K562 (cell line): ENCODE measurements around the gene KRT5. TPM values are rescaled to one million over a fixed set of nuclear protein-coding genes. Genes with fewer than 3 reads are reported as not detected.

ENCODE experiments used
- ATAC-seq: fragments of 200-7000 bp; cut with Tn5 transposase; 3 replicates; pipeline ENCODE4 v1.9.1; 2020; ENCODE audit warnings: moderate library complexity
- BruUV-seq: library from RNA; stranded (reverse); fragments of 400-500 nt; replicated peaks from 2 replicates; lab custom pipeline; 2021; lab: Mats Ljungman, UMichigan
- CTCF ChIA-PET: fragments of 300-600 bp; formaldehyde crosslinking; extraction: SDS; loops from one replicate; lab custom pipeline; 2021; ENCODE audit warnings: low intra/inter-chr PET ratio; lab: Yijun Ruan, JAX
- POLR2A ChIA-PET: fragments of 300-600, 350-650 bp; sonication (Branson Sonifier 250); formaldehyde crosslinking; extraction: SDS; loops from one replicate; lab custom pipeline; 2021; ENCODE audit warnings: antibody characterized with exemption, inconsistent platforms; lab: Yijun Ruan, JAX
- DNase-seq, 4 experiments: peaks; one replicate each; pipeline versions ENCODE4 v3.0.0 to v3.0.0-alpha.2; 2011 to 2018; ENCODE audit warnings: low spot score in 3 of 4, mixed read lengths in 3 of 4; ENCODE audit errors: extremely low read depth in 1 of 4
- FAIRE-seq: peaks from 2 replicates; lab custom pipeline; 2011; peaks lifted over from hg19 to GRCh38; lab: Jason Lieb, UNC
- H2AFZ ChIP-seq: 2 replicates; pipeline ENCODE4 v1.6.0; 2011; ENCODE audit warnings: low read depth, low read length, control low read depth, inconsistent platforms
- H3K27ac ChIP-seq: fragments of 200-600 bp; 3 replicates; pipeline ENCODE4 v1.8.0; 2011; ENCODE audit warnings: low read depth, mild to moderate bottlenecking, control low read depth, inconsistent platforms, low read length, moderate library complexity, mixed read lengths; ENCODE audit errors: extremely low read depth
- H3K27me3 ChIP-seq, 2 experiments: fragments of 300-600 bp in 1 of 2; 2 replicates in 1 of 2; 3 replicates in 1 of 2; pipeline versions ENCODE4 v1.6.0 to v1.8.0; 2011; ENCODE audit warnings: inconsistent platforms in 2 of 2, low read length in 2 of 2, mild to moderate bottlenecking in 1 of 2, mixed read lengths in 1 of 2, moderate library complexity in 1 of 2; ENCODE audit not compliant: control insufficient read depth in 2 of 2, insufficient read depth in 2 of 2
- H3K36me3 ChIP-seq: fragments of 300-600 bp; 3 replicates; pipeline ENCODE4 v1.8.0; 2011; ENCODE audit warnings: mild to moderate bottlenecking, low read length, inconsistent platforms; ENCODE audit not compliant: control insufficient read depth, insufficient read depth
- H3K4me1 ChIP-seq, 2 experiments: fragments of 200-600 bp in 1 of 2; replicated peaks in 1 of 2; 2 replicates in 1 of 2; 3 replicates in 1 of 2; pipeline versions ENCODE4 v1.5.1 to v1.8.0; 2011; ENCODE audit warnings: inconsistent platforms in 2 of 2, low read length in 2 of 2, mild to moderate bottlenecking in 1 of 2, mixed read lengths in 1 of 2, moderate library complexity in 1 of 2; ENCODE audit not compliant: control insufficient read depth in 2 of 2, insufficient read depth in 2 of 2
- H3K4me2 ChIP-seq: 2 replicates; pipeline ENCODE4 v1.6.1; 2011; ENCODE audit warnings: low read length, control low read depth, inconsistent platforms, mixed read lengths; ENCODE audit not compliant: insufficient read depth
- H3K4me3 ChIP-seq: fragments of 200-600 bp; sonication (generic), shearing (Covaris generic); 2 replicates; pipeline ENCODE4 v1.5.1; 2016; ENCODE audit warnings: control low read depth, inconsistent platforms
- H3K79me2 ChIP-seq: fragments of 200-600 bp; 3 replicates; pipeline ENCODE4 v1.8.0; 2011; ENCODE audit warnings: low read length, inconsistent platforms; ENCODE audit not compliant: control insufficient read depth, insufficient read depth
- H3K9ac ChIP-seq, 2 experiments: 2 replicates each; pipeline versions ENCODE4 v1.6.0 to v1.6.1; 2011; ENCODE audit warnings: low read depth in 2 of 2, low read length in 2 of 2, control low read depth in 1 of 2, inconsistent platforms in 1 of 2, mild to moderate bottlenecking in 1 of 2, mixed read lengths in 1 of 2; ENCODE audit not compliant: insufficient read depth in 1 of 2
- H3K9me1 ChIP-seq: one replicate; pipeline ENCODE4 v1.6.0; 2011; ENCODE audit warnings: inconsistent platforms, mild to moderate bottlenecking, low read length, moderate library complexity; ENCODE audit not compliant: control insufficient read depth, insufficient read depth
- H3K9me3 ChIP-seq: replicated peaks from 2 replicates; pipeline ENCODE4 v1.5.1; 2011; ENCODE audit warnings: low read depth, low read length, inconsistent platforms; ENCODE audit not compliant: control insufficient read depth, insufficient read depth
- H4K20me1 ChIP-seq: replicated peaks from 2 replicates; pipeline ENCODE4 v1.6.1; 2011; ENCODE audit warnings: low read length, inconsistent platforms, mixed read lengths; ENCODE audit not compliant: control insufficient read depth, insufficient read depth
- HMG20B ChIP-seq: fragments of 250-450 bp; sonication (Bioruptor Pico); IDR thresholded peaks from 2 replicates; pipeline ENCODE4 v1.5.0; 2021; ENCODE audit warnings: mild to moderate bottlenecking
- WGBS: fragments of 100-300 bp; shearing (Covaris generic); methylation state at CpG from one replicate; pipeline ENCODE4 v1.1.6; 2016; ENCODE audit warnings: low coverage, mixed read lengths; ENCODE audit not compliant: insufficient coverage; ENCODE audit errors: missing lambda C conversion rate; 5-methylcytosine and 5-hydroxymethylcytosine counted together
- in situ Hi-C: fragments of 300-500 bp; cut with MboI; formaldehyde crosslinking; loops from 4 replicates; pipeline ENCODE4 v1.15.0; 2018; ENCODE audit warnings: inconsistent platforms, mixed read lengths
- intact Hi-C: fragments of 100-400 bp; cut with micrococcal nuclease; formaldehyde crosslinking; loops from 2 replicates; pipeline ENCODE4 v1.14.2; 2022
- polyA plus RNA-seq, 8 experiments: library from polyadenylated mRNA; depleted of rRNA in 4 of 8; stranded (reverse) in 5 of 8; unstranded in 3 of 8; fragments of >200 nt; fragmentation: Nextera tagmentation in 2 of 8; fragmentation: Illumina TruSeq in 1 of 8; extraction: Ambion mirVana in 2 of 8; extraction: Trizol in 1 of 8; gene quantifications; 2 replicates each; pipeline versions ENCODE4 v1.2.1 to v1.2.3, GENCODE V29; 2011 to 2014; ENCODE audit warnings: inconsistent platforms in 1 of 8, missing spikeins in 1 of 8
- total RNA-seq, 7 experiments: library from RNA; depleted of rRNA in 6 of 7; stranded (reverse); fragments of >200 nt in 6 of 7; fragmentation: Illumina TruSeq in 2 of 7; extraction: Trizol in 2 of 7; gene quantifications; 2 replicates each; pipeline versions ENCODE4 v1.2.1 to v1.2.3, GENCODE V29; 2011 to 2021; ENCODE audit warnings: low replicate concordance in 1 of 7
- TF ChIP-seq, protein P1 (sequence below), 2 experiments: fragments of 450-650 bp in 1 of 2; sonication (generic) in 1 of 2; formaldehyde crosslinking in 1 of 2; IDR thresholded peaks in 1 of 2; conservative IDR thresholded peaks in 1 of 2; 2 replicates each; pipeline versions ENCODE4 v1.6.1 to v1.8.1; 2016 to 2023; ENCODE audit warnings: mild to moderate bottlenecking in 2 of 2, moderate library complexity in 2 of 2, inconsistent platforms in 1 of 2, missing genetic modification reagents in 1 of 2
- TF ChIP-seq, protein P2 (sequence below): fragments of 450-650 bp; IDR thresholded peaks from 2 replicates; pipeline ENCODE4 v1.6.1; 2018; ENCODE audit not compliant: partially characterized antibody

The KRT5 gene
- total and polyA plus RNA-seq, 9 of the 15 experiments (the other 6 are each of a cell fraction or from before 2014, with no cell fraction given), result 0.32 TPM; not detected in 8

DNA sequence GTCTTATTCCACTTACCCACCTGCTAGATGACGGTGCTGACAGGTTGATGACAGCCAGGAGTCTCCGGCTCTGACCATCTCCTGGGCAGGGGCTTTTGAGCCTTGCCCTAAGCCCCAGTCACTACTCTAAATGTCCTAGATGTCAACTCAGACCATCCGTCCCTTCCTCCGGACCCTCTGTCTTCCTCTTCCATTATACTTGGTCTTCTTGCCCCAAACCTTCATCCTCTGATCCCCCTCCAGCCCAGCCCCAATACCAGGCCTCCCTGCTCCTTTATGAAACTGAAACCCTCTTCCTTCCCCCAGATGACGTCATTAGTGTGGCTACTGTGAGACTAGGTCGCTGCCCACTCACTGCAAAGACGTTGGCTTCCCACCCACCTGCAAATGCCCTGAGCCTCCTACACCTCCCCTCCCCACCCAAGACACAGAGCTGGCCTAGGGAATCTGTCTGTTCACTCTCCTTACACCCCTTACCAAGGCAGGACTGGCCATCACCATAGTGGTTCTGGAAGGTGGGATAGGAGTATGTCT is 22.7 kb upstream of the KRT5 start:
- FAIRE-seq (no peak), ATAC-seq (no peak), DNase-seq (no peak)
- Histone ChIP-seq H3K36me3 (no peaks in the 10 kb centered on the region), H3K9me1 (no peaks in the 10 kb centered on the region), H3K9ac (no peak overlapping the region), H3K4me1 (no peaks in the 10 kb centered on the region), H3K27me3 (peaks cover 2 to 30% of the 10 kb centered on the region in 2 experiments; a peak in 2 of 5 replicates), H3K4me2 (no peak overlapping the region), H3K27ac (no peak overlapping the region), H3K9me3 (no peaks in the 10 kb centered on the region), H3K79me2 (no peaks in the 10 kb centered on the region), H3K4me3 (no peak overlapping the region), H2AFZ (no peak overlapping the region), H4K20me1 (peaks cover 7% of the 10 kb centered on the region; the same call in 1 of the 2 replicates)
- in situ Hi-C loops, result no loop called here
- WGBS, result under 1% methylated on average over 7 of the region's 7 CpGs
- TF ChIP-seq, protein P1, sequence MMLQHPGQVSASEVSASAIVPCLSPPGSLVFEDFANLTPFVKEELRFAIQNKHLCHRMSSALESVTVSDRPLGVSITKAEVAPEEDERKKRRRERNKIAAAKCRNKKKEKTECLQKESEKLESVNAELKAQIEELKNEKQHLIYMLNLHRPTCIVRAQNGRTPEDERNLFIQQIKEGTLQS (IDR thresholded peaks at IDR 0.05), result peak; percentile 60
- TF ChIP-seq, protein P1 (CRISPR knock-in tag; conservative IDR thresholded peaks at IDR 0.05), result no peak
- TF ChIP-seq HMG20B, result no peak
- TF ChIP-seq, protein P2, sequence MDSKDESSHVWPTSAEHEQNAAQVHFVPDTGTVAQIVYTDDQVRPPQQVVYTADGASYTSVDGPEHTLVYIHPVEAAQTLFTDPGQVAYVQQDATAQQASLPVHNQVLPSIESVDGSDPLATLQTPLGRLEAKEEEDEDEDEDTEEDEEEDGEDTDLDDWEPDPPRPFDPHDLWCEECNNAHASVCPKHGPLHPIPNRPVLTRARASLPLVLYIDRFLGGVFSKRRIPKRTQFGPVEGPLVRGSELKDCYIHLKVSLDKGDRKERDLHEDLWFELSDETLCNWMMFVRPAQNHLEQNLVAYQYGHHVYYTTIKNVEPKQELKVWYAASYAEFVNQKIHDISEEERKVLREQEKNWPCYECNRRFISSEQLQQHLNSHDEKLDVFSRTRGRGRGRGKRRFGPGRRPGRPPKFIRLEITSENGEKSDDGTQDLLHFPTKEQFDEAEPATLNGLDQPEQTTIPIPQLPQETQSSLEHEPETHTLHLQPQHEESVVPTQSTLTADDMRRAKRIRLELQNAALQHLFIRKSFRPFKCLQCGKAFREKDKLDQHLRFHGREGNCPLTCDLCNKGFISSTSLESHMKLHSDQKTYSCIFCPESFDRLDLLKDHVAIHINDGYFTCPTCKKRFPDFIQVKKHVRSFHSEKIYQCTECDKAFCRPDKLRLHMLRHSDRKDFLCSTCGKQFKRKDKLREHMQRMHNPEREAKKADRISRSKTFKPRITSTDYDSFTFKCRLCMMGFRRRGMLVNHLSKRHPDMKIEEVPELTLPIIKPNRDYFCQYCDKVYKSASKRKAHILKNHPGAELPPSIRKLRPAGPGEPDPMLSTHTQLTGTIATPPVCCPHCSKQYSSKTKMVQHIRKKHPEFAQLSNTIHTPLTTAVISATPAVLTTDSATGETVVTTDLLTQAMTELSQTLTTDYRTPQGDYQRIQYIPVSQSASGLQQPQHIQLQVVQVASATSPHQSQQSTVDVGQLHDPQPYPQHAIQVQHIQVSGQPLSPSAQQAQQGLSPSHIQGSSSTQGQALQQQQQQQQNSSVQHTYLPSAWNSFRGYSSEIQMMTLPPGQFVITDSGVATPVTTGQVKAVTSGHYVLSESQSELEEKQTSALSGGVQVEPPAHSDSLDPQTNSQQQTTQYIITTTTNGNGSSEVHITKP, result peak; percentile 73
- POLR2A ChIA-PET, result no interaction called here
- CTCF ChIA-PET, result no interaction called here
- intact Hi-C loops, result no loop called here
- BruUV-seq, result no TSS peak
